GM12891 (cell line): ENCODE results near the gene MYBPHL.
A peak's percentile ranks its signal among the peaks of the same experiment; 100 is the strongest.
"Not testable (repeated sequence)": the region's sequence is repeated elsewhere in the genome, so short reads cannot be mapped to it uniquely, and the experiment has no call there.

Source experiments
- DNase-seq: peaks from one replicate; pipeline ENCODE4 v3.0.0; 2011; ENCODE audit warnings: low spot score; ENCODE audit not compliant: insufficient read length
- FAIRE-seq: peaks from 2 replicates; lab custom pipeline; 2011; peaks lifted over from hg19 to GRCh38; lab: Jason Lieb, UNC
- PAX5 ChIP-seq: IDR thresholded peaks from 2 replicates; pipeline ENCODE4 v1.6.1; 2011; ENCODE audit warnings: low read length, moderate library complexity, mild to moderate bottlenecking; ENCODE audit not compliant: insufficient read depth, severe bottlenecking
- POLR2A ChIP-seq: IDR thresholded peaks from 2 replicates; pipeline ENCODE4 v1.6.1; 2011; ENCODE audit warnings: low read depth, low read length, control low read depth
- POLR2AphosphoS5 ChIP-seq: IDR thresholded peaks from 2 replicates; pipeline ENCODE4 v1.6.1; 2011; ENCODE audit warnings: low read depth, low read length, control low read depth
- POU2F2 ChIP-seq: IDR thresholded peaks from 2 replicates; pipeline ENCODE4 v1.6.1; 2011; ENCODE audit warnings: low read depth, mild to moderate bottlenecking, control low read depth, low read length, moderate library complexity
- SPI1 ChIP-seq: IDR thresholded peaks from 2 replicates; pipeline ENCODE4 v1.6.1; 2011; ENCODE audit warnings: low read depth, low read length, control low read depth
- TAF1 ChIP-seq: IDR thresholded peaks from 2 replicates; pipeline ENCODE4 v1.6.1; 2011; ENCODE audit warnings: low read depth, low read length, control low read depth

MYBPHL gene

GRCh38 chr1:109309347-109309746 is 2.5 kb upstream of the MYBPHL start:
- FAIRE-seq (no peak), DNase-seq (no peak)
- TF ChIP-seq POLR2A: no peak
- no peak for TF ChIP-seq TAF1
- TF ChIP-seq SPI1: no peak
- TF ChIP-seq POLR2AphosphoS5: no peak
- no peak for TF ChIP-seq PAX5
- TF ChIP-seq POU2F2: no peak

- TF ChIP-seq POLR2AphosphoS5: no peak
- 0 out of 2 replicates have a peak, but pooled peaks have one; percentile 26 for TF ChIP-seq SPI1
- DNase-seq (no peak), FAIRE-seq (no peak)
These were observed 637 bp upstream of the MYBPHL start for GRCh38 chr1:109307274-109308021.

GRCh38 chr1:109305991-109306390 is 820 bp downstream of the MYBPHL start:
- DNase-seq, FAIRE-seq: not testable (repeated sequence)

GRCh38 chr1:109304226-109304920 is 2.4 kb downstream of the MYBPHL start:
- DNase-seq (no peak), FAIRE-seq (no peak)

GRCh38 chr1:109301874-109302273 is 4.9 kb downstream of the MYBPHL start:
- no peak for FAIRE-seq
- TF ChIP-seq TAF1: no peak
- TF ChIP-seq POLR2AphosphoS5: no peak
- TF ChIP-seq POU2F2: no peak
- TF ChIP-seq POLR2A: no peak
- no peak for TF ChIP-seq SPI1
- no peak for DNase-seq

More at GRCh38 chr1:109304226-109304920, 2.4 kb downstream of the MYBPHL start:
- TF ChIP-seq POU2F2: no peak
- no peak for TF ChIP-seq TAF1
- TF ChIP-seq POLR2AphosphoS5: no peak
- TF ChIP-seq SPI1: no peak

GRCh38 chr1:109300650-109301151 is 6.1 kb downstream of the MYBPHL start:
- FAIRE-seq (no peak), DNase-seq (no peak)
- TF ChIP-seq POLR2A: no peak

- TF ChIP-seq PAX5 (no peak), POLR2AphosphoS5 (no peak), TAF1 (no peak), SPI1 (no peak), POLR2A (no peak), POU2F2 (no peak)
- FAIRE-seq: no peak
- DNase-seq: no peak
These were observed 7.1 kb downstream of the MYBPHL start for GRCh38 chr1:109299558-109300343.

GRCh38 chr1:109298666-109299557 is 7.9 kb downstream of the MYBPHL start:
- FAIRE-seq (no peak), DNase-seq (no peak)
- TF ChIP-seq SPI1: no peak

GRCh38 chr1:109296782-109297181 is 10.0 kb downstream of the MYBPHL start:
- TF ChIP-seq SPI1 (no peak), TAF1 (no peak), PAX5 (no peak), POLR2A (no peak), POU2F2 (no peak), POLR2AphosphoS5 (no peak)
- FAIRE-seq: no peak
- no peak for DNase-seq

- no peak for DNase-seq
- TF ChIP-seq SPI1 (no peak), POLR2AphosphoS5 (no peak), TAF1 (no peak)
- FAIRE-seq: no peak
These were observed 10.9 kb downstream of the MYBPHL start for GRCh38 chr1:109295712-109296415.
